B cell (primary cell): ENCODE results near the gene VKORC1L1. TPM values are rescaled to one million over a fixed set of nuclear protein-coding genes. Genes with fewer than 3 reads are reported as not detected.

ENCODE experiments used
- ATAC-seq: fragments of 200-7000 bp; cut with Tn5 transposase; one replicate; pipeline ENCODE4 v1.10.0; 2021; ENCODE audit warnings: low read depth, mild to moderate bottlenecking, moderate number of reproducible peaks, moderate library complexity
- CTCF ChIA-PET: fragments of 350-600 bp; sonication (Branson Sonifier 250); formaldehyde crosslinking; loops from one replicate; lab custom pipeline; 2021; ENCODE audit warnings: antibody characterized with exemption, inconsistent platforms; lab: Charles Lee
- POLR2A ChIA-PET: fragments of 350-600 bp; sonication (Branson Sonifier 250); formaldehyde crosslinking; loops from one replicate; lab custom pipeline; 2021; ENCODE audit warnings: antibody characterized with exemption; lab: Charles Lee
- DNase-seq: peaks from one replicate; pipeline ENCODE4 v3.0.0; 2013
- H2AFZ ChIP-seq: 2 replicates; pipeline ENCODE4 v1.6.1; 2012; ENCODE audit warnings: mild to moderate bottlenecking, low read depth, low read length; ENCODE audit not compliant: insufficient read depth, poor library complexity, severe bottlenecking
- H3K27ac ChIP-seq, 2 donors: 1 replicate in 1 of 2; 2 replicates in 1 of 2; pipeline ENCODE4 v1.5.1; 2012 to 2013; ENCODE audit warnings: low read length in 2 of 2, mild to moderate bottlenecking in 2 of 2, moderate library complexity in 1 of 2
- H3K27me3 ChIP-seq, 4 experiments: fragments of 200-600 bp in 1 of 4; sonication (generic) in 1 of 4; replicated peaks in 1 of 4; 1 replicate in 2 of 4; 2 replicates in 2 of 4; pipeline versions ENCODE4 v1.6.1 to v1.7.0; 2013 to 2016; ENCODE audit warnings: low read length in 3 of 4, mild to moderate bottlenecking in 2 of 4, mixed read lengths in 1 of 4, moderate library complexity in 1 of 4; ENCODE audit not compliant: insufficient read depth in 4 of 4, control insufficient read depth in 3 of 4; ENCODE audit errors: control extremely low read depth in 1 of 4
- H3K36me3 ChIP-seq, 2 experiments: replicated peaks in 1 of 2; 1 replicate in 1 of 2; 2 replicates in 1 of 2; pipeline versions ENCODE4 v1.6.1 to v1.7.1; 2013; ENCODE audit warnings: low read length in 1 of 2; ENCODE audit not compliant: insufficient read depth in 2 of 2, control insufficient read depth in 1 of 2; ENCODE audit errors: control extremely low read depth in 1 of 2, extremely low read depth in 1 of 2
- H3K4me1 ChIP-seq, 2 donors: fragments of 200-600 bp in 1 of 2; sonication (generic) in 1 of 2; 1 replicate in 1 of 2; 2 replicates in 1 of 2; pipeline versions ENCODE4 v1.5.1 to v1.6.1; 2013 to 2017; ENCODE audit warnings: low read length in 2 of 2; ENCODE audit not compliant: control insufficient read depth in 2 of 2, insufficient read depth in 2 of 2
- H3K4me2 ChIP-seq: replicated peaks from 2 replicates; pipeline ENCODE3; 2012; ENCODE audit warnings: mild to moderate bottlenecking, low read depth, low read length; ENCODE audit not compliant: poor library complexity, severe bottlenecking
- H3K4me3 ChIP-seq, 5 experiments: fragments of 200-600 bp in 1 of 5; sonication (generic) in 1 of 5; 1 replicate in 3 of 5; 2 replicates in 2 of 5; pipeline versions ENCODE4 v1.5.1 to v1.7.0; 2011 to 2016; ENCODE audit warnings: low read length in 4 of 5, mild to moderate bottlenecking in 4 of 5, low read depth in 2 of 5, control low read depth in 1 of 5, moderate library complexity in 1 of 5; ENCODE audit not compliant: insufficient read depth in 1 of 5; ENCODE audit errors: control extremely low read depth in 1 of 5, extremely low read depth in 1 of 5
- H3K79me2 ChIP-seq: fragments of 200-600 bp; sonication (generic); one replicate; pipeline ENCODE4 v1.6.0; 2016; ENCODE audit warnings: low read length; ENCODE audit not compliant: control insufficient read depth, insufficient read depth
- H3K9ac ChIP-seq: fragments of 200-600 bp; sonication (generic); 2 replicates; pipeline ENCODE4 v1.6.1; 2017; ENCODE audit warnings: mild to moderate bottlenecking, low read length, moderate library complexity
- H3K9me3 ChIP-seq, 3 donors: one replicate each; pipeline versions ENCODE4 v1.6.1 to v1.7.1; 2013; ENCODE audit warnings: low read length in 2 of 3; ENCODE audit not compliant: control insufficient read depth in 2 of 3, insufficient read depth in 1 of 3; ENCODE audit errors: control extremely low read depth in 1 of 3
- H4K20me1 ChIP-seq: 2 replicates; pipeline ENCODE4 v1.6.0; 2012; ENCODE audit warnings: mild to moderate bottlenecking, low read length; ENCODE audit not compliant: insufficient read depth, control insufficient read depth, poor library complexity, severe bottlenecking
- H3K27ac Mint-ChIP-seq: one replicate; pipeline ENCODE4 v1.8.0; 2021; ENCODE audit warnings: mixed read lengths
- H3K27me3 Mint-ChIP-seq: one replicate; pipeline ENCODE4 v1.8.0; 2021; ENCODE audit warnings: mixed read lengths
- H3K4me1 Mint-ChIP-seq: one replicate; pipeline ENCODE4 v1.8.0; 2021; ENCODE audit warnings: mixed read lengths
- H3K4me3 Mint-ChIP-seq: one replicate; pipeline ENCODE4 v1.8.0; 2021; ENCODE audit warnings: mixed read lengths
- H3K9me3 Mint-ChIP-seq: one replicate; pipeline ENCODE4 v1.8.0; 2022; ENCODE audit warnings: mixed read lengths; ENCODE audit not compliant: insufficient read depth
- EZH2 ChIP-seq: IDR thresholded peaks from 2 replicates; pipeline ENCODE4 v1.6.1; 2012; ENCODE audit warnings: borderline replicate concordance, low read depth, mild to moderate bottlenecking, moderate library complexity, low read length; ENCODE audit not compliant: insufficient read depth, poor library complexity, severe bottlenecking
- WGBS: methylation state at CpG from one replicate; pipeline ENCODE4 v1.1.5; 2013; ENCODE audit warnings: missing lambda C conversion rate; ENCODE audit not compliant: insufficient coverage; 5-methylcytosine and 5-hydroxymethylcytosine counted together
- intact Hi-C: fragments of 100-400 bp; cut with micrococcal nuclease; formaldehyde crosslinking; loops from one replicate; pipeline ENCODE4 v1.10.0; 2022
- polyA plus RNA-seq: library from polyadenylated mRNA; depleted of rRNA; stranded (reverse); fragments of >200 nt; gene quantifications from 2 replicates; pipeline ENCODE4 v1.2.3, GENCODE V29; 2012
- total RNA-seq, 2 donors: library from RNA; stranded (reverse); fragments of 120-200 nt in 1 of 2; gene quantifications; 1 replicate in 1 of 2; 2 replicates in 1 of 2; pipeline versions ENCODE4 v1.2.3 to v1.2.4, GENCODE V29; 2013 to 2022
- TF ChIP-seq, protein P1 (sequence below): fragments of 200-600 bp; IDR thresholded peaks from one replicate; pipeline ENCODE4 v1.8.0; 2022; ENCODE audit warnings: antibody characterized with exemption, mild to moderate bottlenecking

Gene VKORC1L1
- total and polyA plus RNA-seq, 2 donors (not counting 1 experiment from before 2014, with no cell fraction given) = 2.2 to 8.1 TPM

DNA sequence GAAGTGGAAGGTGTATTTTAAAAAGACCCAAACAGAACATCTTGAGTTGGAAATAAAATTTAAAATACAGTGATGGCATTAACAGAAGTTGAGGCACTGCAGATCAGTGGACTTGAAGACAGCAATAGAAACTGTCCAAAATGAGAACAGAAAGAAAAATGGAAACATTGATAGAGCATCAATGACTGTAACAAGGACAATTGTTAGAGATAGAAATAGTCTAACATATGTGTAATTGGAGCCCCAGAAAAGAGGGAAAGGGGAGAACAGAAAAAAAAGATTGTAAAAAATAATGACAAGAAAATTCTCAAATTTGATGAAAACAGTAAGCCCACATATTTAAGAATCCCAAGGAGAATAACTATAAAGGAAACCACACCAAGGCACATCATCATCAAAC is 29.4 kb downstream of the VKORC1L1 start:
- Histone ChIP-seq H4K20me1 (no peaks in the 10 kb centered on the region), H3K36me3 (no peaks in the 10 kb centered on the region), H2AFZ (no peak overlapping the region), H3K4me1 (no peaks in the 10 kb centered on the region), H3K9ac (no peak overlapping the region), H3K4me3 (no peak overlapping the region), H3K27me3 (no peaks in the 10 kb centered on the region), H3K27ac (no peak overlapping the region), H3K79me2 (peaks cover 16% of the 10 kb centered on the region), H3K4me2 (no peak overlapping the region), H3K9me3 (peaks cover 3 to 12% (median 5%) of the 10 kb centered on the region in 3 donors)
- Mint-ChIP-seq H3K9me3 (no peaks in the 10 kb centered on the region), H3K27ac (no peak overlapping the region), H3K27me3 (no peaks in the 10 kb centered on the region), H3K4me1 (peaks cover 1% of the 10 kb centered on the region), H3K4me3 (no peak overlapping the region)
- POLR2A ChIA-PET = no interaction called here
- DNase-seq = no peak
- ATAC-seq = no peak
- no peak for TF ChIP-seq EZH2
- TF ChIP-seq, protein P1, sequence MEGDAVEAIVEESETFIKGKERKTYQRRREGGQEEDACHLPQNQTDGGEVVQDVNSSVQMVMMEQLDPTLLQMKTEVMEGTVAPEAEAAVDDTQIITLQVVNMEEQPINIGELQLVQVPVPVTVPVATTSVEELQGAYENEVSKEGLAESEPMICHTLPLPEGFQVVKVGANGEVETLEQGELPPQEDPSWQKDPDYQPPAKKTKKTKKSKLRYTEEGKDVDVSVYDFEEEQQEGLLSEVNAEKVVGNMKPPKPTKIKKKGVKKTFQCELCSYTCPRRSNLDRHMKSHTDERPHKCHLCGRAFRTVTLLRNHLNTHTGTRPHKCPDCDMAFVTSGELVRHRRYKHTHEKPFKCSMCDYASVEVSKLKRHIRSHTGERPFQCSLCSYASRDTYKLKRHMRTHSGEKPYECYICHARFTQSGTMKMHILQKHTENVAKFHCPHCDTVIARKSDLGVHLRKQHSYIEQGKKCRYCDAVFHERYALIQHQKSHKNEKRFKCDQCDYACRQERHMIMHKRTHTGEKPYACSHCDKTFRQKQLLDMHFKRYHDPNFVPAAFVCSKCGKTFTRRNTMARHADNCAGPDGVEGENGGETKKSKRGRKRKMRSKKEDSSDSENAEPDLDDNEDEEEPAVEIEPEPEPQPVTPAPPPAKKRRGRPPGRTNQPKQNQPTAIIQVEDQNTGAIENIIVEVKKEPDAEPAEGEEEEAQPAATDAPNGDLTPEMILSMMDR = no peak
- intact Hi-C loops = no loop called here
- CTCF ChIA-PET = no interaction called here

DNA sequence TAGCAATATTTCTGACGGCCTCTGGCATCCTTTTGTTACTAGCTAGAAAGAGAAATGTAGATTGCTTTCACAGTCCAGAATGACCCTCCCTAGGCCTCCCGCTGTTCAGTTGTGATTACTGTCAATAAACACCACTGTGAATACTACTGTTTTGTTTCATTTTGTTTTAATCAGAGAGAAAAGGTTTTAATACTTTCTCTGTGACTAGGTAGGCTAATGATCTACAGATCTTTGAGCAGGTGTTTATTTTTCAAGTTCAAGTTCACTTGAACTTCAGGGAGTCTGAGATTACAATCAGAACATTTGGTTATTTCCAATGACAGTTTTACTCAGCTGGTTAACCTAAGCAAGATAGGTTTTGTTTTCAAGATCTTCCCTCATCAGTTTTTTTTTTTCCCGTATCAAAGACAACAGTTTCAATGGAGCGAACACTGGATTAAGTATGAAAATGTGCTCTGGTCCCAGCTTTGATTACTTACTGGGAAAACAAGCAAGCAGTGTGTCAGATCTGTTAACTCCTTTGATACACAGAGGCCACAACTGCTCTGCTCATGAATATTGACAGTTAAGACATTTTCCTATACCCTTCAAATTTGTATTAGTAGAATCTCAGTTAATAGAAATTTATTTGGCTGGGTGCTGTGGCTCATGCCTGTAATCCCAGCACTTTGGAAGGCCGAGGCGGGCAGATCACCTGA is 34.8 kb downstream of the VKORC1L1 start:
- no peak overlapping the region for H3K4me3 ChIP-seq
- peaks cover 21% of the 10 kb centered on the region for H3K79me2 ChIP-seq
- H3K27ac ChIP-seq = no peak overlapping the region
- H3K36me3 ChIP-seq = no peaks in the 10 kb centered on the region
- ChIA-PET POLR2A (no interaction called here), CTCF (interaction anchor here (0.6 kb wide), 1 partner anchor 13 kb away, joined by 3 read pairs; no protein-coding TSS in a partner anchor)
- TF ChIP-seq, protein P1 = no peak
- no peak for TF ChIP-seq EZH2
- peaks cover under 1 to 12% (median 1%) of the 10 kb centered on the region in 3 donors for H3K9me3 ChIP-seq
- H3K27me3 ChIP-seq = no peaks in the 10 kb centered on the region
- H3K9ac ChIP-seq = no peak overlapping the region
- Mint-ChIP-seq H3K27me3 (no peaks in the 10 kb centered on the region), H3K4me1 (peaks cover 2% of the 10 kb centered on the region), H3K4me3 (no peak overlapping the region), H3K9me3 (no peaks in the 10 kb centered on the region), H3K27ac (no peak overlapping the region)
- intact Hi-C loops = no loop called here
- no peaks in the 10 kb centered on the region for H3K4me1 ChIP-seq
- no peak overlapping the region for H2AFZ ChIP-seq
- peaks cover 4% of the 10 kb centered on the region for H4K20me1 ChIP-seq
- 100% methylated on average over 2 of the region's 6 CpGs for WGBS
- ATAC-seq = no peak
- H3K4me2 ChIP-seq = no peak overlapping the region
- DNase-seq = no peak
